PC-3 (cell line): ENCODE results near the gene RP2.

ENCODE experiments used
- CTCF ChIP-seq: fragments of 300-600 bp; sonication (generic); conservative IDR thresholded peaks from 2 replicates; pipeline ENCODE4 v1.5.1; 2017; ENCODE audit warnings: antibody characterized with exemption, low read depth, mild to moderate bottlenecking, low read length
- EZH2 ChIP-seq: fragments of 300-600 bp; sonication (generic); IDR thresholded peaks from one replicate; pipeline ENCODE4 v1.6.1; 2017; ENCODE audit warnings: antibody characterized with exemption, mild to moderate bottlenecking, low read length; ENCODE audit not compliant: unreplicated experiment

- TF ChIP-seq CTCF (no peak), EZH2 (no peak)
Measured at GRCh38 chrX:46840946-46841345, 4.1 kb downstream of the RP2 start.
